Measurements from ENCODE around the gene TECTA.

TECTA gene

DNA sequence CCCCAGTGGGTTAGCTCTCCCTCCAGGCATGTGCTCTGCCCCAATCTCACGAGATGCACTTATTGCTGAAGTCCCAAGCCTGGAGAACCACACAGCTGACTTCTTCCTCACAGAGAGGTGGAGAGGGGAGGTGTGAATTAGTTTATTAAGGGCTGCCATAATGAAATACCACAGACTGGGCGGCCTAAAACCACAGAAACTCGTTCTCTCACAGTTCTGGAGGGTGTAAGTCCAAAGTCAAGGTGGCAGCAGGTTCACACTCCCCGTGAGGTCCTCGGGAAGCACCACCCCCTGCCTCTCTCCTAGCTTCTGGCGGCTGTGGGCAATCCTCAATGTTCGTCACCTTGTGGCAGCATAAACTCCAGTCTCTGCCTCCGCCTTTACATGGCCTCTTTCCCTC is 39.3 kb downstream of the TECTA start:
- no peak overlapping the region for H3K27ac ChIP-seq
- TF ChIP-seq, protein P1, sequence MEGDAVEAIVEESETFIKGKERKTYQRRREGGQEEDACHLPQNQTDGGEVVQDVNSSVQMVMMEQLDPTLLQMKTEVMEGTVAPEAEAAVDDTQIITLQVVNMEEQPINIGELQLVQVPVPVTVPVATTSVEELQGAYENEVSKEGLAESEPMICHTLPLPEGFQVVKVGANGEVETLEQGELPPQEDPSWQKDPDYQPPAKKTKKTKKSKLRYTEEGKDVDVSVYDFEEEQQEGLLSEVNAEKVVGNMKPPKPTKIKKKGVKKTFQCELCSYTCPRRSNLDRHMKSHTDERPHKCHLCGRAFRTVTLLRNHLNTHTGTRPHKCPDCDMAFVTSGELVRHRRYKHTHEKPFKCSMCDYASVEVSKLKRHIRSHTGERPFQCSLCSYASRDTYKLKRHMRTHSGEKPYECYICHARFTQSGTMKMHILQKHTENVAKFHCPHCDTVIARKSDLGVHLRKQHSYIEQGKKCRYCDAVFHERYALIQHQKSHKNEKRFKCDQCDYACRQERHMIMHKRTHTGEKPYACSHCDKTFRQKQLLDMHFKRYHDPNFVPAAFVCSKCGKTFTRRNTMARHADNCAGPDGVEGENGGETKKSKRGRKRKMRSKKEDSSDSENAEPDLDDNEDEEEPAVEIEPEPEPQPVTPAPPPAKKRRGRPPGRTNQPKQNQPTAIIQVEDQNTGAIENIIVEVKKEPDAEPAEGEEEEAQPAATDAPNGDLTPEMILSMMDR (IDR thresholded peaks at IDR 0.05): no peak
- no peak for TF ChIP-seq ZFX (IDR thresholded peaks at IDR 0.05; ENCODE audit: borderline replicate concordance)

DNA sequence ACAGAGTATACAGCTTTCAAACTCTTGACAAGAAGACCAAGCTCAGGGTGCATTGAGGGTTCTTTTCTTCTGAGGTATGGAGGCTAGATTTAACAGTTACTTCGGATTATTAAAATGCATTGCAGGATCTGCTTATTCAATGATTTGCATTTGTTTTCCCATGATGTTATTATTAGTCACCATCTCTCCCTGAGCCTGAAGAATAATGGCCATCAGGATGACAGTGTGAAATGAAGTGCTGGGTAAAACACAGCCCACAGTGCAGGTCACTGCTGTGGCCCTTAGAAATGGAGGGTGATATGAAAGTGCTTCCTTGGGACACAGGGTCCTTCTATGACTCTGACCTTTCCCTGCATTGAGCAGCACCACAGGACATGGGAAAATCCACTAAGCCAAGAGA is 40.0 kb downstream of the TECTA start:
- no peak overlapping the region for H3K27ac ChIP-seq
- TF ChIP-seq, protein P1 (IDR thresholded peaks at IDR 0.05): no peak
- no peak for TF ChIP-seq ZFX (IDR thresholded peaks at IDR 0.05; ENCODE audit: borderline replicate concordance)

DNA sequence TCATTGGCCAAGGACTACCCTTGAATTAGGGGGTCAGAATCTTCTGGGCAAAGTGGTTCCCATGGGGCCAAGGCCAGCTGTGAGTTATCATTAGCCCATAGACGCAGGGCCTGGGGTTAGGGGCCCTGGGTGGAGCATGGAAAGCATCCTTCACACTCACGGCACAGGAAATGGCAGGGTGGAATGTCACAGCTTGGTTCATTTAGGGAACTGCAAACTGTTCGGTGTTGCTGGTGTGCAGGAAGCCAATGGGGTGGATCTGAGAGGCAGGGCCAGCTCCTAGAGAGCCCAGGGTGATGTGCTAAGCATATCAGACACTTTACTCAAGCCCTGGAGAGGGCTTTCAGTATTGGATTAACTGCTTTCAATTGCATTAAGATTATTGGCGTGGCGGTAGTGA is 42.9 kb downstream of the TECTA start:
- no peak for TF ChIP-seq ZFX (IDR thresholded peaks at IDR 0.05; ENCODE audit: borderline replicate concordance)
- TF ChIP-seq, protein P1 (IDR thresholded peaks at IDR 0.05): no peak
- H3K27ac ChIP-seq: no peak overlapping the region

DNA sequence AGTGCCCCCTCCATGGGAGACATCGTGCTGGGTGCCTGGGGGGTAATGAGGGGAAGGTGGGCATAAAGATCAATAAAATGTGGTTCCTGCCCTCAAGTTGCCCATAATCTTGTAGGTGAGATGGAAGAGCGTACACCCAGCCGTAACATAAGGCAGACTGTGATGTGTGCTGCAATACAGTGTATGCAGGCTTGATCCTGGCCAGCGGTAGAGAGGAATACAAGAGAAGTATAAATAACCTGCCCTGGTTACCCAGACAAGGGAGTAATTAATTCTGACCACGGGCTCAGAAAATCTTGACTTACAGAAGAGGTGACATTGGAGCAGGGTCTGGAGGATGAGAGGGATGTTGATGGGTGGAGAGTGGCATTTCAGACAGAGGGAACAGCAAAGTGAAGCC is 43.7 kb downstream of the TECTA start:
- TF ChIP-seq, protein P1 (IDR thresholded peaks at IDR 0.05): no peak
- TF ChIP-seq ZFX (IDR thresholded peaks at IDR 0.05; ENCODE audit: borderline replicate concordance): no peak
- no peak overlapping the region for H3K27ac ChIP-seq

DNA sequence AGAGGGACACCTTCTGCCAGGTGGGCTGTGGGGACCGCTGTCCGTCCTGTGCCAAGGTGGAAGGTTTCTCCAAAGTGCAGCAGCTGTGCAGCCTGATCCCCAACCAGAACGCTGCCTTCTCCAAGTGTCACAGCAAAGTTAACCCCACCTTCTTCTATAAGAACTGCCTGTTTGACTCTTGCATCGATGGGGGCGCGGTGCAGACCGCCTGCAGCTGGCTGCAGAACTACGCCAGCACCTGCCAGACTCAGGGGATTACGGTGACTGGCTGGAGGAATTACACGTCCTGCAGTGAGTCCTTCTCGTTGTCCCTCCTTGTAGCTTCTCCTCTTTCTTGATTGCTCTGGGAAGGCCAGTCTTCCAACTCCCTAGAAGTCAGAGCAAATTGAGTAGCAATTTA is 44.8 kb downstream of the TECTA start:
- no peak for TF ChIP-seq ZFX (IDR thresholded peaks at IDR 0.05; ENCODE audit: borderline replicate concordance)
- TF ChIP-seq, protein P1 (IDR thresholded peaks at IDR 0.05): no peak
- H3K27ac ChIP-seq: no peak overlapping the region

DNA sequence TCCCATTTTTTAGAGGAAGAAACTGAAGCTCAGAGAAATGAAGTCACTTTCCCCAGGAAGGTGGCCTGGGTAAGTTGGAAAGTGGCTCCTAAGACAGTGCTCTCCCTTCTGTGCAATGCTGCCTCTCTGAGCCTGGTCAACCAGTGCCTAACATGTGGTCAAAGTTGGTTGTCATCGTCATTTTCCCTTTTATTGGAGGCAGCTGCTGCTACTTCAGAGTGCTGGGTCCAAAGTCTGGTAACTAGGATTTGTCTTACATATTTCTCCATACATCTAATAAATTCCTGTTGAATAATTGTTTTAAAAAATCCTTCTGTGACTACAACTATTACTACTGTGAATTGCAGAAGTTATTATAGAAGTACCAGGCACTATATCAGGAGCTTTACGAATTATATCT is 48.1 kb downstream of the TECTA start:
- TF ChIP-seq, protein P1 (IDR thresholded peaks at IDR 0.05): no peak
- TF ChIP-seq ZFX (IDR thresholded peaks at IDR 0.05; ENCODE audit: borderline replicate concordance): no peak
- H3K27ac ChIP-seq: no peak overlapping the region

DNA sequence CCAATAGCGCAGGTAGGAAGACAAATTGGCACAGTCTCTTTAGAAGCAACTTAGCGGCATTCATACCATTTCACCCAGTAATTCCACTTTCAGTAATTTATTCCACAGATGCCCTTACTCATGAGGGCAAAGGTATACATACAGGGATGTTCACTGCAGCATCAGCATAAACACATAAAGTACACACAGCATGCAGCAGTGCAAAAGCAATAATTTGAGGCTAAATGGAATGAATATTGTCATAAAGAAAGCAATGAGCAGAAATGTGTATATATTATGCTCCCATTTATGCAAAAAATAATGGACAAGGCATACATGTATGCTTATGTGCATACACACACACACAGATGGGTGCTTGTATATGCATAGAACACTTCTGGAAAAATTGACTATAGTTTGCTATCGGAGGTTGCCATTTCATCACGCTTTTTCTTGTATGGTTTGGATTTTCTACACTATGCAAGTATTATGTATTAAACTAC is 50.2 kb downstream of the TECTA start:
- TF ChIP-seq ZFX (IDR thresholded peaks at IDR 0.05; ENCODE audit: borderline replicate concordance): no peak
- TF ChIP-seq, protein P1 (IDR thresholded peaks at IDR 0.05): no peak
- H3K27ac ChIP-seq: no peak overlapping the region

All from 22Rv1 (cell line).